ENCODE data around the gene VCAM1.

Gene VCAM1

GRCh38 chr1:100721526-100722207 is 2.1 kb downstream of the VCAM1 start:
- in situ Hi-C loops (cut with MboI; ENCODE audit: low sequenced_read_pairs): no loop called here

- in situ Hi-C loops (cut with MboI; ENCODE audit: low sequenced_read_pairs): no loop called here
Measured at GRCh38 chr1:100722221-100722620, 2.7 kb downstream of the VCAM1 start.

- in situ Hi-C loops (cut with MboI; ENCODE audit: low sequenced_read_pairs): no loop called here
Measured at GRCh38 chr1:100724281-100724680, 4.7 kb downstream of the VCAM1 start.

GRCh38 chr1:100730130-100730529 is 10.6 kb downstream of the VCAM1 start:
- in situ Hi-C loops (cut with MboI; ENCODE audit: low sequenced_read_pairs): no loop called here

- in situ Hi-C loops (cut with MboI; ENCODE audit: low sequenced_read_pairs): no loop called here
Measured at GRCh38 chr1:100731309-100731708, 11.8 kb downstream of the VCAM1 start.

- in situ Hi-C loops (cut with MboI; ENCODE audit: low sequenced_read_pairs): no loop called here
Measured at GRCh38 chr1:100731758-100732157, 12.2 kb downstream of the VCAM1 start.

- in situ Hi-C loops (cut with MboI; ENCODE audit: low sequenced_read_pairs): no loop called here
Measured at GRCh38 chr1:100734676-100735075, 15.1 kb downstream of the VCAM1 start.

- in situ Hi-C loops (cut with MboI; ENCODE audit: low sequenced_read_pairs): no loop called here
Measured at GRCh38 chr1:100735244-100735643, 15.7 kb downstream of the VCAM1 start.

- in situ Hi-C loops (cut with MboI; ENCODE audit: low sequenced_read_pairs): no loop called here
Measured at GRCh38 chr1:100736324-100736723, 16.8 kb downstream of the VCAM1 start.

GRCh38 chr1:100736746-100737145 is 17.2 kb downstream of the VCAM1 start:
- in situ Hi-C loops (cut with MboI; ENCODE audit: low sequenced_read_pairs): no loop called here

GRCh38 chr1:100746542-100746932 is 27.0 kb downstream of the VCAM1 start:
- in situ Hi-C loops (cut with MboI; ENCODE audit: low sequenced_read_pairs): no loop called here

GRCh38 chr1:100747771-100748170 is 28.2 kb downstream of the VCAM1 start:
- in situ Hi-C loops (cut with MboI; ENCODE audit: low sequenced_read_pairs): no loop called here

GRCh38 chr1:100750005-100750885 is 30.7 kb downstream of the VCAM1 start:
- in situ Hi-C loops (cut with MboI; ENCODE audit: low sequenced_read_pairs): no loop called here

- in situ Hi-C loops (cut with MboI; ENCODE audit: low sequenced_read_pairs): no loop called here
Measured at GRCh38 chr1:100752791-100753190, 33.2 kb downstream of the VCAM1 start.

GRCh38 chr1:100757946-100758345 is 38.4 kb downstream of the VCAM1 start:
- in situ Hi-C loops (cut with MboI; ENCODE audit: low sequenced_read_pairs): no loop called here

GRCh38 chr1:100759188-100759587 is 39.6 kb downstream of the VCAM1 start:
- in situ Hi-C loops (cut with MboI; ENCODE audit: low sequenced_read_pairs): no loop called here

GRCh38 chr1:100760511-100760910 is 41.0 kb downstream of the VCAM1 start:
- in situ Hi-C loops (cut with MboI; ENCODE audit: low sequenced_read_pairs): no loop called here

GRCh38 chr1:100762461-100762860 is 42.9 kb downstream of the VCAM1 start:
- in situ Hi-C loops (cut with MboI; ENCODE audit: low sequenced_read_pairs): no loop called here

- in situ Hi-C loops (cut with MboI; ENCODE audit: low sequenced_read_pairs): no loop called here
Measured at GRCh38 chr1:100767176-100767890, 47.8 kb downstream of the VCAM1 start.

GRCh38 chr1:100769323-100769722 is 49.8 kb downstream of the VCAM1 start:
- in situ Hi-C loops (cut with MboI; ENCODE audit: low sequenced_read_pairs): no loop called here

- in situ Hi-C loops (cut with MboI; ENCODE audit: low sequenced_read_pairs): no loop called here
Measured at GRCh38 chr1:100769906-100770646, 50.5 kb downstream of the VCAM1 start.

Data from HL-60/S4 treated with retinoic acid at 250 ng/mL for 4 days and 3 days (cell line).